HUES6 (cell line): ENCODE results near the gene A3GALT2.

Experiments used
- H3K27ac ChIP-seq: 2 replicates; pipeline ENCODE4 v1.7.0; 2013; ENCODE audit warnings: low read depth, mild to moderate bottlenecking, low read length, inconsistent platforms
- H3K27me3 ChIP-seq: 2 replicates; pipeline ENCODE4 v1.6.1; 2013; ENCODE audit warnings: low read length; ENCODE audit not compliant: control insufficient read depth, insufficient read depth
- H3K36me3 ChIP-seq: 2 replicates; pipeline ENCODE4 v1.6.1; 2013; ENCODE audit warnings: low read length; ENCODE audit not compliant: control insufficient read depth, insufficient read depth
- H3K4me1 ChIP-seq: 2 replicates; pipeline ENCODE4 v1.6.1; 2013; ENCODE audit warnings: low read length; ENCODE audit not compliant: control insufficient read depth, insufficient read depth
- H3K4me3 ChIP-seq: 2 replicates; pipeline ENCODE4 v1.5.1; 2013; ENCODE audit warnings: low read depth, low read length
- H3K9ac ChIP-seq: one replicate; pipeline ENCODE4 v1.6.1; 2013; ENCODE audit warnings: mild to moderate bottlenecking, low read length
- H3K9me3 ChIP-seq: 2 replicates; pipeline ENCODE4 v1.6.1; 2013; ENCODE audit warnings: low read depth, low read length; ENCODE audit not compliant: control insufficient read depth, insufficient read depth

A3GALT2 gene

DNA sequence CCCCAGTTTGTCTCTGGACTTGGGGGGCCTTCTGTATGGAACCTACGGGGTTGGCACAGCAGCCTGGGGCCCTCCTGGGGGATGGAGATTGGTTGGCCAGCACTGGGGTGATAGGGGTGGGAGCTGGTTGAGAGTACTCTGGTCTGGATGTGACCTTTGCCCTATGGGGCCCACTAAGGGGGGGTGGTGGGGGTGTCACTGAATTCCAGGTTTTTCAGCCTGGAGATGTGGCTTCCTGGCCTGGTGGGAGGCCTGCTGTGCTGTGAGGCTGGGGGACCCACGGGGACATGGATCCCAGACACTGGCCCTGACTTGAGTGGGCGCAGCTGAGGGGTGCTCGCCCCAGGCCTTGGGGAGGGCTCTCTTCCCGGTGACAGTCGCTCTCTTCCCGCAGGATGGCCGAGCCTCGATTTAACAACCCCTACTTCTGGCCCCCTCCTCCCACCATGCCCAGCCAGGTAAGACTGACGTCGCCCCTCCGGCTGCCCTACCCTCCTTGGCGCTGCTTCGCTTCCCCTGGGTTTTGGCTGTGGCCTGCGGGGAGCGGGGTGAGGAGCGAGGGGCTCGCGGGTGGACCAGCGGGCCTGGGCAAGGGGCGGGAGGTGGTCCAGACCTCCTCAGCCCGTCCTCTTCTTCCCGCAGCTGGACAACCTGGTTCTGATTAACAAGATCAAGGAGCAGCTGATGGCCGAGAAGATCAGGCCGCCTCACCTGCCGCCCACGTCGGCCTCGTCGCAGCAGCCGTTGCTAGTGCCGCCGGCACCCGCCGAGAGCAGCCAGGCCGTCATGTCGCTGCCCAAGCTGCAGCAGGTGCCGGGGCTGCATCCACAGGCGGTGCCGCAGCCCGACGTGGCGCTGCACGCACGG is 45.0 kb downstream of the A3GALT2 start:
- Histone ChIP-seq H3K4me1 (peaks cover 10% of the 10 kb centered on the region), H3K9ac (no peak overlapping the region), H3K4me3 (no peak overlapping the region), H3K27me3 (no peaks in the 10 kb centered on the region), H3K9me3 (no peaks in the 10 kb centered on the region), H3K27ac (no peak overlapping the region), H3K36me3 (peaks cover 25% of the 10 kb centered on the region)

GRCh38 chr1:33275195-33275594 is 45.7 kb downstream of the A3GALT2 start:
- Histone ChIP-seq H3K9me3 (no peaks in the 10 kb centered on the region), H3K9ac (no peak overlapping the region), H3K27ac (no peak overlapping the region), H3K36me3 (peaks cover 26% of the 10 kb centered on the region), H3K4me3 (no peak overlapping the region), H3K4me1 (peaks cover 14% of the 10 kb centered on the region), H3K27me3 (no peaks in the 10 kb centered on the region)

DNA sequence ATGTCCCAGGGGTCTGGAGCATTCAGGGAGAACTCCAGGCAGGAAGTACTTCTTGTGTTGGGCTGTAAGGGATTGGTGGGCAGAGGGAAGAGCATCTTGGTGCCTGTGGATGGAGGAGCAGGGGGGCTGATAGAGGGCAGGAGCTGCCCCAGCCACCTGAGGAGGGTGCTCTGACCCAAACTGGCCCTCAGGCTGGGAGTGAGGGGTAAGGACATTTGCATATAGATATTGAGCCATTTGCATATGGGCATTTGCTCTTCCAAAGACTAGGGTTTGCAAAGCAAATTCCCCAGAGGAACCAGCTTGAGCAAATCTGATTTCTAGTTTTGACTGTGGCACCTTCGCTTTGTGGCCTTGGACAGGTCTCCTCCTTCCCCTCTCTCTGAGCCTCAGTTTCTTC is 46.5 kb downstream of the A3GALT2 start:
- Histone ChIP-seq H3K4me1 (peaks cover 14% of the 10 kb centered on the region), H3K4me3 (no peak overlapping the region), H3K36me3 (peaks cover 21% of the 10 kb centered on the region; the same call in 1 of the 2 replicates), H3K27me3 (no peaks in the 10 kb centered on the region), H3K9ac (no peak overlapping the region), H3K9me3 (no peaks in the 10 kb centered on the region), H3K27ac (no peak overlapping the region)

- H3K27me3 ChIP-seq: no peaks in the 10 kb centered on the region
- H3K9me3 ChIP-seq: no peaks in the 10 kb centered on the region
- peaks cover 19% of the 10 kb centered on the region; the same call in 1 of the 2 replicates for H3K36me3 ChIP-seq
- no peak overlapping the region for H3K27ac ChIP-seq
- H3K9ac ChIP-seq: no peak overlapping the region
- peaks cover 14% of the 10 kb centered on the region for H3K4me1 ChIP-seq
- H3K4me3 ChIP-seq: no peak overlapping the region
Observed at GRCh38 chr1:33273961-33274371, 46.9 kb downstream of the A3GALT2 start.

DNA sequence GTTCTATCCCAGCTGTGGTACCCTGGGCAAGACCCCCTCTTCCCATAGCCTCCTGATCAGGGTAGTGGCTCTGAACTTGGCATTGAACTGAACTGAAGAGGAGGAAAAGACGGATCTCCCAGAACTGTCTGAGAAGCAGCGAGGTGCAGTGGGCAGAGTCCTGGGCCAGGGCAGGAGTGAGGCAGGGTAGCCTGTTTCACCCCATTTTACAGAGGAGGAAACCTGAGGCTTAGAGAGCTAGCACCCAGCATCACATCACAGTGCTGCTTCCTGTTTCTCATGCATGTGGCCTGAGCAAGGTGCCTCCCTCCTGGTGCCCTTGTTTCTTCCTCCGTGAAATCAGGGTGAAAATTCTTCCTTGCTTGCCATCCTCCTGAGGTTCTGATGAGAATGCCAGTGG is 47.5 kb downstream of the A3GALT2 start:
- Histone ChIP-seq H3K36me3 (peaks cover 16% of the 10 kb centered on the region; the same call in 1 of the 2 replicates), H3K4me1 (peaks cover 16% of the 10 kb centered on the region), H3K27me3 (no peaks in the 10 kb centered on the region), H3K4me3 (no peak overlapping the region), H3K9ac (no peak overlapping the region), H3K27ac (no peak overlapping the region), H3K9me3 (no peaks in the 10 kb centered on the region)

DNA sequence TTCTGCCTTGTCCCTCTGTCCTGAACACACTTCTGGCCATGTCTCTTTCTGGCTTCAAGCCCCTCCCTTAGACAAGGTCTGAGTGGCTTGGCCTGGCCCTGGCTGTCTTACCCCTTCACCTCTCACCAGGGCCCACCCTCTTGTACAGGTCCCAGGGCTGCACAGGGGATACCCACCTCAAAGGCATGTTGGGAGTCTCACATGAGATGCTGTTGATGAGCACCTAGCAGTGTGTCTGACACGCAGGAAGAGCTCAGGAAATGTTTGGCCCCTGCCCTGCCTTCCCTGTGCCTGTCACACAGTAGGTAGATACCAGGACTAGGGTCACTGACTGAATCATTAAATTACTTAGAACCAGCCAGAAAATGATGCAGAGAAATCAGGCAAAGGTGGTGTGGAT is 48.0 kb downstream of the A3GALT2 start:
- H3K36me3 ChIP-seq: peaks cover 16% of the 10 kb centered on the region; the same call in 1 of the 2 replicates
- peaks cover 18% of the 10 kb centered on the region for H3K4me1 ChIP-seq
- no peaks in the 10 kb centered on the region for H3K27me3 ChIP-seq
- H3K4me3 ChIP-seq: no peak overlapping the region
- H3K9me3 ChIP-seq: no peaks in the 10 kb centered on the region
- H3K9ac ChIP-seq: no peak overlapping the region
- H3K27ac ChIP-seq: no peak overlapping the region

- H3K4me3 ChIP-seq: no peak overlapping the region
- no peaks in the 10 kb centered on the region for H3K27me3 ChIP-seq
- H3K27ac ChIP-seq: no peak overlapping the region
- no peaks in the 10 kb centered on the region for H3K9me3 ChIP-seq
- H3K4me1 ChIP-seq: peaks cover 18% of the 10 kb centered on the region
- H3K9ac ChIP-seq: no peak overlapping the region
- peaks cover 16% of the 10 kb centered on the region; the same call in 1 of the 2 replicates for H3K36me3 ChIP-seq
Observed at GRCh38 chr1:33272509-33272908, 48.4 kb downstream of the A3GALT2 start.

GRCh38 chr1:33271666-33272505 is 49.0 kb downstream of the A3GALT2 start:
- Histone ChIP-seq H3K9ac (no peak overlapping the region), H3K27me3 (no peaks in the 10 kb centered on the region), H3K9me3 (no peaks in the 10 kb centered on the region), H3K27ac (no peak overlapping the region), H3K4me3 (no peak overlapping the region), H3K36me3 (peaks cover 11% of the 10 kb centered on the region; the same call in 1 of the 2 replicates), H3K4me1 (peaks cover 18% of the 10 kb centered on the region)

DNA sequence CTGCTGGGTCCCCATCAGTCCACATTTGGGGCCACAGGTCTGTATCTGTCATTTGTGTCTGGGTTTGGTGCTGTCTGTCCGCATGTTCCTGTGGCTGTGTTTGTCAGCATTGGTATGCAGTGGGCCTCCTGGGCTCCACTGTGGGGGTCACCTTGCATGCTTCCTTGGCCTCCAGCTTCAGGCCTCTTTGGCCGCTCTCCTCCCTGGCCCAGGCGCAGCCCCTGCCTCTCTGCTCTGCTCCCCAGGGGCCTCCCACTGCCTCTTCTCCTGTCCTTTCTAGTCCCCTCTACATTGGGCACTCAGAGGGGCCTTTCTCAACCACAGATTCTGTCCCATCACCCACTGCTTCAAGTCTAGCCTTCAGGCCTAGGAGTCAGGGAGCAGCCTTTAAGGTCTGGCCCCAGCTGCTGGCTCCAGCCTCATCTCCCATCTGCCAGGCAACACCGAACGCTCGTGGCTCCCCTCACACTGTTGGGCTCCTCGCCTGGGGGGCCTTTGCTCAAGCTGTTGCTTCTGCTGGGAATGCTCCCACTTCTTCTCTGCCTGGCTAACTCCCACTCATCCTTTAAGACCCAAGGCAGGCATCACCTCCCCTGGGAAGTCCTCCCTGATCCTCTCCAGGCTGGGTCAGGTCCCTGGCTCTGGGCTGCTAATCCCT is 50.0 kb downstream of the A3GALT2 start:
- H3K4me1 ChIP-seq: peaks cover 18% of the 10 kb centered on the region
- no peak overlapping the region for H3K9ac ChIP-seq
- H3K27ac ChIP-seq: no peak overlapping the region
- H3K9me3 ChIP-seq: no peaks in the 10 kb centered on the region
- H3K4me3 ChIP-seq: no peak overlapping the region
- H3K36me3 ChIP-seq: peaks cover 8% of the 10 kb centered on the region; the same call in 1 of the 2 replicates
- H3K27me3 ChIP-seq: no peaks in the 10 kb centered on the region

DNA sequence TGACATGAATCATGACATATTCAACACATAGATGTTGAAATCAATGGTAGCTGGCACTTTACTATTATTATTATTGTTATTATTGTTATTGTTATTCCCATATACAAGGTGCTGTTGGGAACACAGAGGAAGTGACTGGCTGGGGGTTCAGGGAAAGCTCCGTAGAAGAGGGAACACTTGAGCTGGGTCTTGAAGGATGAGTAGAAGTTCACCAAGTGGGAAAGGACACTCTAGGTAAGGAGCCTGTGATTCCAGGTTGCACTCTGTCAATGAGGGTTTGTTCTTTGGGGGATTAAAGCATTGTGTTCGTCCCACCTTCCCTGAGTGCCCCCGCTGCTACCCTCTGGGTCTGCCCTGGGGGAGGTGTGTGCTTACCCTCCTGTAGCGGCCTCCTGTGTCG is 50.5 kb downstream of the A3GALT2 start:
- Histone ChIP-seq H3K27me3 (no peaks in the 10 kb centered on the region), H3K9me3 (no peaks in the 10 kb centered on the region), H3K4me3 (no peak overlapping the region), H3K27ac (no peak overlapping the region), H3K4me1 (peaks cover 18% of the 10 kb centered on the region), H3K9ac (no peak overlapping the region), H3K36me3 (peaks cover 8% of the 10 kb centered on the region; the same call in 1 of the 2 replicates)
